ENCODE measurements around the gene RGSL1. TPM values are rescaled to one million over a fixed set of nuclear protein-coding genes. Genes with fewer than 3 reads are reported as not detected.
A peak's percentile ranks its signal among the peaks of the same experiment; 100 is the strongest.

The RGSL1 gene
- total RNA-seq, 2 experiments from 2014 or later, result not detected

- H3K27me3 Mint-ChIP-seq, result peaks cover 30% of the 10 kb centered on the region
- POLR2A ChIA-PET, result interaction anchor here (0.7 kb wide), 1 partner anchor 181 kb away, joined by 3 read pairs; no protein-coding TSS in a partner anchor
- CTCF ChIA-PET, result interaction anchor here (0.7 to 15.9 kb wide), 8 partner anchors 9 to 239 kb away, joined by 3 to 238 read pairs (median 6); partner anchors contain the start of gene RNASEL
- peaks cover 2% of the 10 kb centered on the region for H3K36me3 Mint-ChIP-seq (ENCODE audit: low read depth)
- H3K9me3 Mint-ChIP-seq, result no peaks in the 10 kb centered on the region
- H3K4me3 Mint-ChIP-seq, result no peak overlapping the region
- peak; percentile 82 for DNase-seq
- peaks cover 6% of the 10 kb centered on the region for H3K4me1 Mint-ChIP-seq
- no peak overlapping the region for H3K27ac Mint-ChIP-seq
Measured at GRCh38 chr1:182601416-182601786, 151.5 kb downstream of the RGSL1 start.

- ChIA-PET CTCF (interaction anchor here (0.7 to 15.9 kb wide), 5 partner anchors 9 to 183 kb away, joined by 4 to 238 read pairs (median 9); partner anchors contain the start of gene RNASEL), POLR2A (no interaction called here)
- Mint-ChIP-seq H3K4me3 (no peak overlapping the region), H3K4me1 (peaks cover 7% of the 10 kb centered on the region), H3K27me3 (peaks cover 34% of the 10 kb centered on the region), H3K27ac (no peak overlapping the region), H3K36me3 (ENCODE audit: low read depth) (peaks cover 2% of the 10 kb centered on the region), H3K9me3 (no peaks in the 10 kb centered on the region)
- no peak for DNase-seq
Measured at GRCh38 chr1:182601913-182602312, 152.0 kb downstream of the RGSL1 start.

- CTCF ChIA-PET, result interaction anchor here (1.0 to 15.9 kb wide), 7 partner anchors 9 to 182 kb away, joined by 3 to 238 read pairs (median 4); no protein-coding TSS in a partner anchor
- H3K27me3 Mint-ChIP-seq, result peaks cover 36% of the 10 kb centered on the region
- H3K36me3 Mint-ChIP-seq (ENCODE audit: low read depth), result peaks cover 2% of the 10 kb centered on the region
- H3K27ac Mint-ChIP-seq, result peak overlapping the region; percentile 81
- POLR2A ChIA-PET, result interaction anchor here (1.2 kb wide), 1 partner anchor 13 kb away, joined by 5 read pairs; no protein-coding TSS in a partner anchor
- no peaks in the 10 kb centered on the region for H3K9me3 Mint-ChIP-seq
- peaks cover 15% of the 10 kb centered on the region for H3K4me1 Mint-ChIP-seq
- H3K4me3 Mint-ChIP-seq, result peak overlapping the region; percentile 73
- peak; percentile 41 for DNase-seq
Measured at GRCh38 chr1:182602935-182603645, 153.1 kb downstream of the RGSL1 start.

- Mint-ChIP-seq H3K4me3 (peak overlapping the region; percentile 73), H3K4me1 (peaks cover 16% of the 10 kb centered on the region), H3K36me3 (ENCODE audit: low read depth) (peaks cover 2% of the 10 kb centered on the region), H3K27ac (peak overlapping the region; percentile 81), H3K9me3 (no peaks in the 10 kb centered on the region), H3K27me3 (peaks cover 41% of the 10 kb centered on the region)
- no peak for DNase-seq
- POLR2A ChIA-PET, result interaction anchor here (1.2 kb wide), 1 partner anchor 12 kb away, joined by 5 read pairs; no protein-coding TSS in a partner anchor
- CTCF ChIA-PET, result interaction anchor here (0.9 to 15.9 kb wide), 10 partner anchors 8 to 236 kb away, joined by 3 to 238 read pairs (median 4); no protein-coding TSS in a partner anchor
Measured at GRCh38 chr1:182603646-182604174, 153.8 kb downstream of the RGSL1 start.

- peak; percentile 90 for DNase-seq
- no peaks in the 10 kb centered on the region for H3K9me3 Mint-ChIP-seq
- H3K36me3 Mint-ChIP-seq (ENCODE audit: low read depth), result peaks cover 2% of the 10 kb centered on the region
- ChIA-PET CTCF (interaction anchor here (0.7 to 15.9 kb wide), 8 partner anchors 9 to 236 kb away, joined by 3 to 238 read pairs (median 4); no protein-coding TSS in a partner anchor), POLR2A (interaction anchor here (0.6 kb wide), 1 partner anchor 332 kb away, joined by 3 read pairs; no protein-coding TSS in a partner anchor)
- H3K4me1 Mint-ChIP-seq, result peaks cover 18% of the 10 kb centered on the region
- H3K27ac Mint-ChIP-seq, result peak within 1 kb of the TSS; percentile 81
- H3K27me3 Mint-ChIP-seq, result peaks cover 47% of the 10 kb centered on the region
- H3K4me3 Mint-ChIP-seq, result peak within 1 kb of the TSS; percentile 73
Measured at GRCh38 chr1:182604175-182605164, 154.5 kb downstream of the RGSL1 start, which contains the start of gene RGS16. TSS of gene RGS16 (minus strand) at chr1:182604389. CDS start at chr1:182604259, 130 bp downstream.

GRCh38 chr1:182607566-182607965 is 157.6 kb downstream of the RGSL1 start:
- POLR2A ChIA-PET, result no interaction called here
- Mint-ChIP-seq H3K27me3 (peaks cover 73% of the 10 kb centered on the region), H3K36me3 (ENCODE audit: low read depth) (no peaks in the 10 kb centered on the region), H3K27ac (no peak overlapping the region), H3K9me3 (no peaks in the 10 kb centered on the region), H3K4me1 (peaks cover 19% of the 10 kb centered on the region), H3K4me3 (no peak overlapping the region)
- CTCF ChIA-PET, result interaction anchor here (1.0 to 15.9 kb wide), 5 partner anchors 8 to 178 kb away, joined by 3 to 238 read pairs (median 6); no protein-coding TSS in a partner anchor
- no peak for DNase-seq

- CTCF ChIA-PET, result interaction anchor here (0.7 to 15.9 kb wide), 3 partner anchors 8 to 177 kb away, joined by 3 to 238 read pairs (median 6); no protein-coding TSS in a partner anchor
- Mint-ChIP-seq H3K4me1 (peaks cover 19% of the 10 kb centered on the region), H3K9me3 (no peaks in the 10 kb centered on the region), H3K27ac (no peak overlapping the region), H3K4me3 (no peak overlapping the region), H3K27me3 (peaks cover 80% of the 10 kb centered on the region), H3K36me3 (ENCODE audit: low read depth) (no peaks in the 10 kb centered on the region)
- POLR2A ChIA-PET, result no interaction called here
- no peak for DNase-seq
Measured at GRCh38 chr1:182608236-182608635, 158.3 kb downstream of the RGSL1 start.

- H3K4me1 Mint-ChIP-seq, result peaks cover 23% of the 10 kb centered on the region
- POLR2A ChIA-PET, result no interaction called here
- no peaks in the 10 kb centered on the region for H3K36me3 Mint-ChIP-seq (ENCODE audit: low read depth)
- no peak for DNase-seq
- peaks cover 84% of the 10 kb centered on the region for H3K27me3 Mint-ChIP-seq
- H3K4me3 Mint-ChIP-seq, result no peak overlapping the region
- H3K27ac Mint-ChIP-seq, result no peak overlapping the region
- no peaks in the 10 kb centered on the region for H3K9me3 Mint-ChIP-seq
- CTCF ChIA-PET, result interaction anchor here (1.1 to 15.9 kb wide), 2 partner anchors 13 to 176 kb away, joined by 3 to 238 read pairs; no protein-coding TSS in a partner anchor
Measured at GRCh38 chr1:182608845-182609610, 159.1 kb downstream of the RGSL1 start.

Other genes starting within 250 kb of the RGSL1 start
- gene GLUL, start 58.4 kb upstream of the RGSL1 start, total RNA-seq, result 100 to 1,000 TPM; 140 to 146 TPM
- not detected for gene TEDDM1, start 49.5 kb upstream of the RGSL1 start, total RNA-seq
- gene RNASEL, start 139.1 kb downstream of the RGSL1 start, total RNA-seq, result 1 to 10 TPM; 6.7 to 7.3 TPM
- 1 to 10 TPM; 1.9 to 2.0 TPM for gene RGS16, start 154.2 kb downstream of the RGSL1 start, total RNA-seq
- gene RGS8, start 234.4 kb downstream of the RGSL1 start, total RNA-seq, result not detected